Mesothelial cell of epicardium (in vitro differentiated cells): ENCODE data around the gene CELF2. TPM values are rescaled to one million over a fixed set of nuclear protein-coding genes. Genes with fewer than 3 reads are reported as not detected.

ENCODE experiments used
- DNase-seq, 2 experiments: peaks; one replicate each; pipeline ENCODE4 v3.0.0; 2021; ENCODE audit warnings: low spot score in 2 of 2; ENCODE audit not compliant: unreplicated experiment in 2 of 2
- H3K27ac Mint-ChIP-seq: 2 replicates; pipeline ENCODE4 v1.8.0; 2021; ENCODE audit warnings: mixed read lengths
- H3K27me3 Mint-ChIP-seq: 2 replicates; pipeline ENCODE4 v1.8.0; 2021; ENCODE audit warnings: low read depth, mixed read lengths
- H3K36me3 Mint-ChIP-seq: 2 replicates; pipeline ENCODE4 v1.8.0; 2021; ENCODE audit warnings: mixed read lengths
- H3K4me1 Mint-ChIP-seq: 2 replicates; pipeline ENCODE4 v1.8.0; 2021; ENCODE audit warnings: mixed read lengths
- H3K4me3 Mint-ChIP-seq: 2 replicates; pipeline ENCODE4 v1.8.0; 2021; ENCODE audit warnings: mild to moderate bottlenecking, moderate library complexity, mixed read lengths
- H3K9me3 Mint-ChIP-seq: 2 replicates; pipeline ENCODE4 v1.8.0; 2021; ENCODE audit warnings: mixed read lengths
- total RNA-seq: library from RNA; stranded (reverse); gene quantifications from 3 replicates; pipeline ENCODE4 v1.2.1, GENCODE V29; 2021
- TF ChIP-seq, protein P1 (sequence below): fragments of 200-600 bp; sonication (generic); IDR thresholded peaks from one replicate; pipeline ENCODE4 v1.5.0; 2021; ENCODE audit warnings: antibody characterized with exemption; ENCODE audit not compliant: unreplicated experiment

CELF2 gene
- total RNA-seq, 1 donor from 2014 or later: 24.0 TPM

DNA sequence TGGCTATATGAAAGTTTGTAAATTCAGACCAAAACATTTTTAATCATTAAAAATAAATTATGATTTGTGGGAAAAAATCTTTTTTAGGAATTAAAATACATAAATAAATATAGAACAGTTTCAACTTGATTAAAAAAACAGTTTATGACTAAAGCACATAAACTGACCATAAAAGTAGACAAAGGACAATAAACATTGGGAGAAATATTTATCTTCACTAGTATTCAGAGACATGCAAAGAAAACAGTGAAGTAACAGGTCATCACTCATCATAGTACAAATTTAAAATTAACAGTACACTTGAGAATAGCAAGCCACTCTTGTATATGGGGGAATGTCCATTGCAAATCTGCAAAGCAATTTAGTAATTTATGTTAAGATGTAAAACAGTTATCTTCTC, 28.0 kb upstream of the CELF2 start:
- DNase-seq: no peak
- no peaks in the 10 kb centered on the region for H3K36me3 Mint-ChIP-seq
- H3K4me1 Mint-ChIP-seq: no peaks in the 10 kb centered on the region
- H3K4me3 Mint-ChIP-seq: no peak overlapping the region
- peaks cover 34% of the 10 kb centered on the region for H3K27me3 Mint-ChIP-seq
- TF ChIP-seq, protein P1, sequence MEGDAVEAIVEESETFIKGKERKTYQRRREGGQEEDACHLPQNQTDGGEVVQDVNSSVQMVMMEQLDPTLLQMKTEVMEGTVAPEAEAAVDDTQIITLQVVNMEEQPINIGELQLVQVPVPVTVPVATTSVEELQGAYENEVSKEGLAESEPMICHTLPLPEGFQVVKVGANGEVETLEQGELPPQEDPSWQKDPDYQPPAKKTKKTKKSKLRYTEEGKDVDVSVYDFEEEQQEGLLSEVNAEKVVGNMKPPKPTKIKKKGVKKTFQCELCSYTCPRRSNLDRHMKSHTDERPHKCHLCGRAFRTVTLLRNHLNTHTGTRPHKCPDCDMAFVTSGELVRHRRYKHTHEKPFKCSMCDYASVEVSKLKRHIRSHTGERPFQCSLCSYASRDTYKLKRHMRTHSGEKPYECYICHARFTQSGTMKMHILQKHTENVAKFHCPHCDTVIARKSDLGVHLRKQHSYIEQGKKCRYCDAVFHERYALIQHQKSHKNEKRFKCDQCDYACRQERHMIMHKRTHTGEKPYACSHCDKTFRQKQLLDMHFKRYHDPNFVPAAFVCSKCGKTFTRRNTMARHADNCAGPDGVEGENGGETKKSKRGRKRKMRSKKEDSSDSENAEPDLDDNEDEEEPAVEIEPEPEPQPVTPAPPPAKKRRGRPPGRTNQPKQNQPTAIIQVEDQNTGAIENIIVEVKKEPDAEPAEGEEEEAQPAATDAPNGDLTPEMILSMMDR: no peak
- no peak overlapping the region for H3K27ac Mint-ChIP-seq
- H3K9me3 Mint-ChIP-seq: peaks cover 18% of the 10 kb centered on the region

DNA sequence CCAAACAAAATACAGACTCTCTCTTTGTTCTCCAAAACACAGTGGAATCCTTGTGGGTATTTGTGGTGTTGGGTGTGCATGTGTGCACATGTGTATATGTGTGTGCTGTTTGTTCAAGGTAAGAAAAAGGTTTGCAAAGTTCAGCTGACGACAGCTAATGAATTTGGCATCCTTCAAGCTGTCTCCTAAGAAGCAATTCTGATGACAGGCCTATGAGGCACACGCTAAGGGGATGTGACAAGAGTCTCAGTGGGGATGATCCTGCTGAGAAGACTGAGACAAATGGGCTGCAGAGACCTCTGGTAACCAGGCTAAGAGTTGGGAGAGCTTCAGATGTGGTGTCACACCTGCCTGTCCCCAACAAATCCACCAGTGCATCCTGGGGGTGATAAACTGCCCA, 26.5 kb upstream of the CELF2 start:
- TF ChIP-seq, protein P1: no peak
- H3K27ac Mint-ChIP-seq: no peak overlapping the region
- H3K4me3 Mint-ChIP-seq: no peak overlapping the region
- H3K9me3 Mint-ChIP-seq: peaks cover 21% of the 10 kb centered on the region
- no peaks in the 10 kb centered on the region for H3K4me1 Mint-ChIP-seq
- DNase-seq: no peak
- H3K36me3 Mint-ChIP-seq: no peaks in the 10 kb centered on the region
- peaks cover 43% of the 10 kb centered on the region for H3K27me3 Mint-ChIP-seq

DNA sequence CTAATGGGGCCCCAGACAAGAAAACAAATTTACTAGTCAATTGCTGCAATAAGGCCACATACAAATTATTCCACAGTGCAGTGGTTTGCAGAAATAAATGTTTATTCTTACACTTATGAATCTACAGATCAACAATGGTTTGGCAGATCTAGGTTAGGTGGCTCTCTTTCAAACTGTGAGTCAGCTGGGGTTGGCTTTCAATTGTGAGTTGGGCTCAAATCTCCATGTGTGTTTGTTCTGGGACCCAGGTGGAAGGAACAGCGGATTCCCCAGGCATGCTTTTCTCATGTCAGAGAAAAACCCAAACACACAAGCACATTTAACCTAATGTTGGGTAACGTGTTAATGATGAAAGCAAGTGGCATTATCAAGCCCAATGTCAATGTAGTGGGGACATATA, 25.6 kb upstream of the CELF2 start:
- TF ChIP-seq, protein P1: no peak
- no peak overlapping the region for H3K27ac Mint-ChIP-seq
- H3K4me3 Mint-ChIP-seq: no peak overlapping the region
- peaks cover 52% of the 10 kb centered on the region for H3K27me3 Mint-ChIP-seq
- peaks cover 21% of the 10 kb centered on the region for H3K9me3 Mint-ChIP-seq
- no peaks in the 10 kb centered on the region for H3K4me1 Mint-ChIP-seq
- DNase-seq: no peak
- H3K36me3 Mint-ChIP-seq: no peaks in the 10 kb centered on the region

DNA sequence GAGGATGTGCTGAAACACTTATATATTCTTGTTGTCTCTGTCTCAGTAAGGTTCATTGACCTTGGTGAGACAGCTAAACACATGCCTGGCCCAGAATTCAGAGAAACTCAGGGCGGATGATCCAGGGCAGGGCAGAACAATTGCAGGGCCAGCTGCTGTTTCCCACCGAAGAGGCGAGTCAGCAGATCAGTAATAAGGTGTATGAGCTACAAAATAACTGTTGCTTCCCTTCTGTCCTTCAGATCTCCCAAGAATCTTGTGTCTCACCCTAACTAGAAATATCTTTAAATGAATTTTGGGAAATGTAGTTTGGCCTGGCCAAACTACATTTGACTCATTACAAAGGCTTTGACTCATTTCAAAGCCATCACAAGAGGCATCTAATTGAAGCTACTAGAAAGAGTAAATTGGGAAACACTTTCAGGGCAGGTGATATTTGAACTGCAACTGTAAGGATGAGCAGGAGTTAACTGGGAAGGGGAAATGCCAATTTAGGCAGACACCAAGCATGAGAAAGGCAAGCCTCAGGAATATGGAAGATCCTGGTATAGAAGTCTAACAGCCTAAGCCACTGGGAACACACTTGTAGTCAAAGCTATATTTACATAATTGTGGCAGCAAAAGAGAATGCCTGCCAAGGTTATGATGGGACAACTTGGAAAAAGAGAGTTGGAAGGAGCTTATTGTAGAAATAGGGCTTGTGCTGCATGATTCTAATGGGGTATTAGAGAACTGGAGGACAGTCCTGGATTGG, 24.5 kb upstream of the CELF2 start:
- H3K27ac Mint-ChIP-seq: no peak overlapping the region
- DNase-seq: no peak
- H3K4me1 Mint-ChIP-seq: no peaks in the 10 kb centered on the region
- TF ChIP-seq, protein P1: no peak
- peaks cover 61% of the 10 kb centered on the region for H3K27me3 Mint-ChIP-seq
- no peaks in the 10 kb centered on the region for H3K36me3 Mint-ChIP-seq
- no peak overlapping the region for H3K4me3 Mint-ChIP-seq
- peaks cover 24% of the 10 kb centered on the region for H3K9me3 Mint-ChIP-seq

DNA sequence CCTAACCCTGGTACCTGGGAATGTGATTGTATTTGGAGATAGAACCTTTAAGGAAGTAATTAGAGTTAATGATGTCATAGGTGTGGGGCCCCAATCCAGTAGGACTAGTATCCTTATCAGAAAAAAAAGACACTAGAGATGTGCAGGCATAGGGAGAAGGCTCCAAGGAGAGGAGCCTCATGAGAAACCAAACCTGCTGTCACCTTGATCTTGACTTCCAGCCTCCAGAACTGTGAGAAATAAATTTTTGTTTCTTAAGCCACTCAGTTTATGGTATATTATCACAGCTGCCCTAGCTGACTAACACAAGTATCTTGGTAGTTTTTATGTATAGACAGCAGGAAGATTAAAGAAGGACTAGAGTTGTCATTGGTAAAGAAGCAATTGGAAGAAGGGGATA, 23.9 kb upstream of the CELF2 start:
- Mint-ChIP-seq H3K4me1 (no peaks in the 10 kb centered on the region), H3K27me3 (peaks cover 67% of the 10 kb centered on the region), H3K36me3 (no peaks in the 10 kb centered on the region), H3K9me3 (peaks cover 24% of the 10 kb centered on the region), H3K4me3 (no peak overlapping the region), H3K27ac (no peak overlapping the region)
- TF ChIP-seq, protein P1: no peak
- no peak for DNase-seq
